ENCODE results near the gene TBX18.

TBX18 gene

GRCh38 chr6:84772428-84773132, 8.2 kb upstream of the TBX18 start:
- DNase-seq (ENCODE audit: low spot score): no peak

GRCh38 chr6:84771756-84772356, 7.5 kb upstream of the TBX18 start:
- DNase-seq (ENCODE audit: low spot score): no peak

- DNase-seq (ENCODE audit: low spot score): no peak
Measured at GRCh38 chr6:84771125-84771755, 6.8 kb upstream of the TBX18 start.

DNA sequence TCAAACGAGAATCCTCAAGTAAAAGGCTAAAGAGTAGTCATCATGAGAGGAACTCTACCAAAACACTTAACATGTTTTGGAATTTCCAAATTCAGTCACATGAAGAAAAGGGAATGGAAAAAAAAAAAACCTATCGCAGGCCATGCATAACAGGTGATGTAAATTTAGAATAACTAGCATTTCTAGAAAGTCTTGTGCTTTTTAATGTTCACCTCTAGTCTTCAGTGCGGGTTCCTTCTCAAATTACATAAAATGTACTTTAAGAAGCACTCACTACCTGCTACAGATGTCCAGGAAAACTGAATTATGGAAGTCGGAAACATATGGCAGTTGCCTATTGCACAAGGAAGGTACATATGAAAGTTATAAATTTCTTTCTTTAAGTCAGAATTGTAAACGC, 6.1 kb upstream of the TBX18 start:
- DNase-seq (ENCODE audit: low spot score): no peak

- no peak for DNase-seq (ENCODE audit: low spot score)
Measured at GRCh38 chr6:84769306-84769705, 4.9 kb upstream of the TBX18 start.

DNA sequence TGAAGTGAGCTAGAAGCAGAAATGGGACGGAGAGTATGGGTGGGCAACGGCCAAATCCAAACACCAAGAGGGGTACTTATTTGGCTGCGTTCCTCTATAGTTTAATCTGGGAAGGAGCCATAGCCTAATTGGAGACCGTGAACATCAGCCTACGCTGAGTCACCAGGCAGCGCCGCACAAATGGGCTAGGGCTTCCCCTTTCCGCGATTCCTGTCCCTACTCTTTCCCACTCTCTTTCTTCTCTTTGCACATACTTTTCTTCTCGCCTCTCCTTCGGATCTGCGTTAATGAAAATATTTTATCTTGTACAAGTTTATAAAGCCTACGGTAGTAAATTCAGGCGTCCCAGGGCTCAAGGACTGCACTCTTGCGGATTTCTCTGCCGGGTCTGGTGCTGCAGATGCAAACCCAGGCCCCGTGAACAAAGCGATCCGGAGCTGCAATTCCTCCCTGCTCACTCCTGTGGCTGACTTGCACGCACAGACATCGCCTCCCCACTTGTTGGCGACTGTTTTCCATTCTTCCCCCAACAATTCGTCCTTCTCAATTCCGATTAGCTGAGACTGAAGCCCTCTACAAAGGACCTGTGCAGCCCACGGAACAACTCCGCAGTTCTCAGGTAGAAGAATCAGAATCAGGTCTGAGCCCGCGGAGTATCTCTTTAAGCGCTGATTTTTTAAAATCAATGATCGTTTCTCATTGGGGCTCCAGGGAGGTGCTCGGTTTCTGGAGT, 4.2 kb upstream of the TBX18 start:
- DNase-seq (ENCODE audit: low spot score): no peak

- no peak for DNase-seq (ENCODE audit: low spot score)
Measured at GRCh38 chr6:84767526-84768201, 3.3 kb upstream of the TBX18 start.

- no peak for DNase-seq (ENCODE audit: low spot score)
Measured at GRCh38 chr6:84766799-84767525, 2.6 kb upstream of the TBX18 start.

- no peak for DNase-seq (ENCODE audit: low spot score)
Measured at GRCh38 chr6:84766118-84766798, 1.9 kb upstream of the TBX18 start.

GRCh38 chr6:84763886-84764331, 489 bp downstream of the TBX18 start:
- no peak for DNase-seq (ENCODE audit: low spot score)

- no peak for DNase-seq (ENCODE audit: low spot score)
Measured at GRCh38 chr6:84763003-84763885, 1.2 kb downstream of the TBX18 start.

- DNase-seq (ENCODE audit: low spot score): no peak
Measured at GRCh38 chr6:84762220-84763002, 2.0 kb downstream of the TBX18 start.

DNA sequence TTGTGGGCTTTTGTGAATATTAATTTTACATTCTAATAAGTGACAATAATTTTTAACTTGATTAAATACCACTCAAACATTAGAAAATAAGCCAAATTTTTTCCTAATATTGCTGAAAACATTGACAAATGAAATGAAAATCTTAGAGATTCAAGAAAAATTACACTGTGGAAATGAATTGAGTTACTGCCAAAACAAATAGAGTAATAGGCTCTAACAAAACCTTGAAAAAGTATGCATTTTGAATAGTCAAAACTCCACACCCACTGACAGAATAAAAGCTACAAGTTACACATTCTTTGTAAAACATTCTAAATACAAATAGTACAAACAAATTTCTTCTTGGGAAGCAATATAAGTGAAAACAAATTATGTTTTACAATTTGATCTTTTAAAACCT, 5.9 kb downstream of the TBX18 start:
- no peak for DNase-seq (ENCODE audit: low spot score)

- no peak for DNase-seq (ENCODE audit: low spot score)
Measured at GRCh38 chr6:84756877-84757276, 7.5 kb downstream of the TBX18 start.

GRCh38 chr6:84756466-84756865, 7.9 kb downstream of the TBX18 start:
- no peak for DNase-seq (ENCODE audit: low spot score)

DNA sequence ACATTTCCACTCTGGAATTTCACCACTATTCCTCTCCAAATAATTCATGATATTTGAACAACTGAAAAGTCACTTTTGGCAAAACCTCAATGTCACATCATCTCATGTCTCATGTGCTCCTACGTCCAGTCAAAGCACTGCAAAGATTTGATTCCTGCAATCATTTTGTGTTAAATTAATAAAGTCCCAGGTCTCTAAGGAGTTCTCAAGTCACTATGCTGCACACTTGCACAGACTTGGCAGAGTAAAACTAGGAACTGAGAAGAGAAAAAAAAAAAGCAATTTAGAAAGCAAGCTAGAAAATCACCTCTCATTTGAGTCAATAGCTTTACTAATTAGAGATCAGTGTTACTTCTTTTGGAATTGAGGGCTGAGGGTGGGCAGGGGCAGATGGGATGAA, 11.2 kb downstream of the TBX18 start:
- no peak for DNase-seq (ENCODE audit: low spot score)

GRCh38 chr6:84752118-84752850, 12.1 kb downstream of the TBX18 start:
- no peak for DNase-seq (ENCODE audit: low spot score)

DNA sequence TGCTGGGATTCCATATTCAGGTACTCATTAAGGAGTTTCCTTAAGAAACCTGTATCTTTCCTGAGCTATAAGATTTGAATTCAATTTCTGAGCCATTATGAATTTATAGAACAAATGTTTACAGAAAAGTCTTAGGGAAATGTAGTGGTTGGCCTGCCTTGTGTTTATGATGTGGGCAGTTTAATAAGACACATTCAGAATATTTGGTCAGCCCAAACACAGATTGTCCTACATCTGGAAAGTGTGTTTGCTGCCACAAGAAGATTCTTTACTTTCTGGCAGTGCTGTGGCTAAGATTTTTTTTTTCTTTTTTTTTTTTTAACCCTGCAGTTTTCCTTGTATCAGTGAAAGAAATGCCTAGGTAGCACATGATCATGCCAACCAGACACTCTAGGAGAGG, 15.2 kb downstream of the TBX18 start:
- no peak for DNase-seq (ENCODE audit: low spot score)
